ENCODE results near the gene C3AR1. TPM values are rescaled to one million over a fixed set of nuclear protein-coding genes. Genes with fewer than 3 reads are reported as not detected.

C3AR1 gene
- total RNA-seq, 1 donor from 2014 or later: not detected

- Mint-ChIP-seq H3K4me3 (no peak overlapping the region), H3K27me3 (ENCODE audit: low read depth) (peaks cover 36% of the 10 kb centered on the region), H3K9me3 (no peaks in the 10 kb centered on the region), H3K36me3 (ENCODE audit: low read depth) (no peaks in the 10 kb centered on the region), H3K4me1 (no peaks in the 10 kb centered on the region), H3K27ac (ENCODE audit: unreplicated experiment) (no peak overlapping the region)
- no peak for DNase-seq (ENCODE audit: low read depth, low spot score)
- TF ChIP-seq CTCF (conservative IDR thresholded peaks at IDR 0.05): no peak
These were observed 53.4 kb downstream of the C3AR1 start for GRCh38 chr12:8012651-8013309.

- H3K36me3 Mint-ChIP-seq (ENCODE audit: low read depth): no peaks in the 10 kb centered on the region
- DNase-seq (ENCODE audit: low read depth, low spot score): no peak
- H3K4me3 Mint-ChIP-seq: no peak overlapping the region
- H3K4me1 Mint-ChIP-seq: no peaks in the 10 kb centered on the region
- H3K9me3 Mint-ChIP-seq: no peaks in the 10 kb centered on the region
- H3K27me3 Mint-ChIP-seq (ENCODE audit: low read depth): peaks cover 26% of the 10 kb centered on the region
- TF ChIP-seq CTCF (conservative IDR thresholded peaks at IDR 0.05): no peak
- H3K27ac Mint-ChIP-seq (ENCODE audit: unreplicated experiment): no peak overlapping the region
These were observed 54.8 kb downstream of the C3AR1 start for GRCh38 chr12:8011331-8011730.

Other genes with a start within 250 kb of the C3AR1 start
- 1.8 and 2.0 TPM in 2 replicates for gene SLC2A14, start 193.4 kb downstream of the C3AR1 start, total RNA-seq
- 50.6 and 52.2 TPM in 2 replicates for gene SLC2A3, start 130.2 kb downstream of the C3AR1 start, total RNA-seq
- gene FOXJ2, start 33.6 kb downstream of the C3AR1 start, total RNA-seq: 14.1 and 15.4 TPM in 2 replicates
- gene NECAP1, start 15.9 kb upstream of the C3AR1 start, total RNA-seq: 25.7 and 27.3 TPM in 2 replicates
- not detected in 2 replicates for gene CLEC4A, start 57.3 kb upstream of the C3AR1 start, total RNA-seq
- not detected in 2 replicates for gene ZNF705A, start 90.7 kb upstream of the C3AR1 start, total RNA-seq
- gene FAM90A1, start 161.3 kb upstream of the C3AR1 start, total RNA-seq: not detected in 2 replicates

All from neural crest cell (in vitro differentiated cells).